HCT116 (cell line): Measurements from ENCODE around the gene TRPM8. TPM values are rescaled to one million over a fixed set of nuclear protein-coding genes. Genes with fewer than 3 reads are reported as not detected.

Experiments
- ATAC-seq: fragments of 200-7000 bp; cut with Tn5 transposase; 2 replicates; pipeline ENCODE4 v1.9.1; 2020; ENCODE audit warnings: mild to moderate bottlenecking, moderate library complexity
- BruUV-seq: library from RNA; stranded (reverse); fragments of 400-500 nt; replicated peaks from 2 replicates; lab custom pipeline; 2021; lab: Mats Ljungman, UMichigan
- CTCF ChIA-PET: fragments of 300-600 bp; sonication (Branson Sonifier 250); formaldehyde crosslinking; loops from one replicate; lab custom pipeline; 2021; ENCODE audit warnings: antibody characterized with exemption; lab: Charles Lee
- POLR2A ChIA-PET: fragments of 300-600, 350-600 bp; sonication (Branson Sonifier 250); formaldehyde crosslinking; loops from one replicate; lab custom pipeline; 2021; ENCODE audit warnings: antibody characterized with exemption; lab: Charles Lee
- RAD21 ChIA-PET, 2 experiments: fragments of 300-600 bp; sonication (Branson Sonifier 250); formaldehyde crosslinking; loops; one replicate each; lab custom pipeline; 2023; ENCODE audit warnings: low total read pairs in 2 of 2; ENCODE audit not compliant: uncharacterized antibody in 2 of 2, unreplicated experiment in 2 of 2, low non-redundant PET in 1 of 2; lab: Charles Lee
- DNase-seq: peaks from one replicate; pipeline ENCODE4 v3.0.0-alpha.2; 2010; ENCODE audit warnings: low read depth, low spot score
- H2AFZ ChIP-seq: fragments of 200-600 bp; shearing (Covaris generic), sonication (generic); 2 replicates; pipeline ENCODE4 v1.6.1; 2017; ENCODE audit warnings: low read depth, mixed run types, mixed read lengths, antibody characterized with exemption, low read length; ENCODE audit not compliant: poor library complexity, severe bottlenecking
- H3K27ac ChIP-seq: 2 replicates; pipeline ENCODE4 v1.5.1; 2012; ENCODE audit warnings: low read depth, low read length
- H3K27me3 ChIP-seq: fragments of 200-600 bp; sonication (generic); 2 replicates; pipeline ENCODE4 v1.6.1; 2016; ENCODE audit warnings: mixed run types, low read length, mixed read lengths; ENCODE audit not compliant: insufficient read depth
- H3K36me3 ChIP-seq, 2 experiments: fragments of 200-500 bp in 1 of 2; fragments of 200-600 bp in 1 of 2; sonication (Bioruptor generic) in 1 of 2; sonication (generic) in 1 of 2; 2 replicates each; pipeline versions ENCODE4 v1.5.1 to v1.6.1; 2014 to 2016; ENCODE audit warnings: low read length in 2 of 2, inconsistent platforms in 1 of 2, mixed read lengths in 1 of 2, mixed run types in 1 of 2; ENCODE audit not compliant: insufficient read depth in 2 of 2, control insufficient read depth in 1 of 2
- H3K4me1 ChIP-seq, 2 experiments: fragments of 200-600 bp in 1 of 2; sonication (generic) in 1 of 2; 2 replicates each; pipeline versions ENCODE4 v1.5.1 to v1.6.1; 2012 to 2017; ENCODE audit warnings: low read length in 2 of 2, inconsistent platforms in 1 of 2, mild to moderate bottlenecking in 1 of 2, mixed read lengths in 1 of 2, mixed run types in 1 of 2, moderate library complexity in 1 of 2; ENCODE audit not compliant: insufficient read depth in 2 of 2, control insufficient read depth in 1 of 2
- H3K4me2 ChIP-seq: fragments of 200-600 bp; sonication (generic); 2 replicates; pipeline ENCODE4 v1.6.1; 2017; ENCODE audit warnings: mixed run types, low read length, mixed read lengths
- H3K4me3 ChIP-seq, 2 experiments: fragments of 200-600 bp in 1 of 2; sonication (generic) in 1 of 2; replicated peaks in 1 of 2; 2 replicates each; pipeline ENCODE4 v1.5.1; 2011 to 2016; ENCODE audit warnings: low read length in 2 of 2, control low read depth in 1 of 2, low read depth in 1 of 2, mild to moderate bottlenecking in 1 of 2, mixed read lengths in 1 of 2, mixed run types in 1 of 2
- H3K79me2 ChIP-seq: fragments of 200-600 bp; sonication (generic); 2 replicates; pipeline ENCODE4 v1.6.1; 2017; ENCODE audit warnings: mild to moderate bottlenecking, mixed run types, low read length, moderate library complexity, mixed read lengths; ENCODE audit not compliant: insufficient read depth
- H3K9ac ChIP-seq: fragments of 200-600 bp; sonication (generic); 2 replicates; pipeline ENCODE4 v1.6.1; 2016; ENCODE audit warnings: low read length, mixed read lengths
- H3K9me2 ChIP-seq: fragments of 200-600 bp; sonication (generic), shearing (Covaris generic); 2 replicates; pipeline ENCODE4 v1.6.1; 2017; ENCODE audit warnings: mixed run types, mild to moderate bottlenecking, moderate library complexity; ENCODE audit not compliant: insufficient read depth
- H3K9me3 ChIP-seq, 2 experiments: fragments of 200-500 bp in 1 of 2; fragments of 200-600 bp in 1 of 2; sonication (Bioruptor generic) in 1 of 2; sonication (generic) in 1 of 2; 2 replicates each; pipeline ENCODE4 v1.6.1; 2014 to 2017; ENCODE audit warnings: low read length in 2 of 2, mixed read lengths in 2 of 2, inconsistent platforms in 1 of 2, low read depth in 1 of 2, mild to moderate bottlenecking in 1 of 2, mixed run types in 1 of 2, moderate library complexity in 1 of 2; ENCODE audit not compliant: control insufficient read depth in 1 of 2, insufficient read depth in 1 of 2
- H4K20me1 ChIP-seq: fragments of 200-600 bp; sonication (generic), shearing (Covaris generic); 2 replicates; pipeline ENCODE4 v1.6.1; 2017; ENCODE audit warnings: mixed run types, mild to moderate bottlenecking, moderate library complexity; ENCODE audit not compliant: insufficient read depth
- CEBPB ChIP-seq: IDR thresholded peaks from 2 replicates; pipeline ENCODE4 v1.6.1; 2012; ENCODE audit warnings: low read depth
- ELF1 ChIP-seq: IDR thresholded peaks from 2 replicates; pipeline ENCODE4 v1.6.1; 2012; ENCODE audit warnings: low read depth, borderline replicate concordance
- EZH2 ChIP-seq: fragments of 200-600 bp; sonication (generic); IDR thresholded peaks from 2 replicates; pipeline ENCODE4 v1.6.1; 2017; ENCODE audit warnings: antibody characterized with exemption, mixed run types
- EZH2phosphoT487 ChIP-seq: fragments of 200-600 bp; IDR thresholded peaks from 2 replicates; pipeline ENCODE4 v1.6.1; 2018; ENCODE audit warnings: antibody characterized with exemption, borderline replicate concordance
- FOSL1 ChIP-seq: IDR thresholded peaks from 2 replicates; pipeline ENCODE4 v1.6.1; 2012; ENCODE audit warnings: low read depth
- JUND ChIP-seq: IDR thresholded peaks from 2 replicates; pipeline ENCODE4 v1.6.1; 2012
- POLR2A ChIP-seq: IDR thresholded peaks from 2 replicates; pipeline ENCODE4 v1.7.0; 2011; ENCODE audit warnings: borderline replicate concordance; ENCODE audit not compliant: insufficient read depth, insufficient read length; ENCODE audit errors: extremely low read depth
- RAD21 ChIP-seq: IDR thresholded peaks from 2 replicates; pipeline ENCODE4 v1.6.1; 2012; ENCODE audit warnings: low read depth, mild to moderate bottlenecking
- SIN3A ChIP-seq: IDR thresholded peaks from 2 replicates; pipeline ENCODE4 v1.6.1; 2012; ENCODE audit warnings: low read depth
- SRF ChIP-seq: IDR thresholded peaks from 2 replicates; pipeline ENCODE4 v1.6.1; 2012; ENCODE audit warnings: low read depth
- TCF7L2 ChIP-seq: IDR thresholded peaks from 2 replicates; pipeline ENCODE4 v1.7.0; 2011; ENCODE audit warnings: borderline replicate concordance, inconsistent platforms; ENCODE audit not compliant: insufficient read depth, insufficient read length; ENCODE audit errors: extremely low read depth
- ZFX ChIP-seq: fragments of 450-650 bp; IDR thresholded peaks from 2 replicates; pipeline ENCODE4 v1.6.1; 2017
- ZNF274 ChIP-seq: fragments of 200-500 bp; sonication (Bioruptor generic); IDR thresholded peaks from 2 replicates; pipeline ENCODE4 v1.6.1; 2014; ENCODE audit warnings: mild to moderate bottlenecking, low read depth, low read length, inconsistent platforms
- intact Hi-C: fragments of 100-400 bp; cut with micrococcal nuclease; formaldehyde crosslinking; loops from 2 replicates; pipeline ENCODE4 v1.10.0; 2022
- total RNA-seq: library from RNA; stranded (reverse); gene quantifications from one replicate; pipeline ENCODE4 v1.2.1, GENCODE V29; 2021; ENCODE audit not compliant: unreplicated experiment
- TF ChIP-seq, protein P1 (sequence below), 3 experiments: fragments of 200-600 bp in 1 of 3; sonication (generic) in 1 of 3; IDR thresholded peaks in 2 of 3; conservative IDR thresholded peaks in 1 of 3; 2 replicates each; pipeline ENCODE4 v1.5.1; 2012 to 2017; ENCODE audit warnings: low read depth in 2 of 3, low read length in 2 of 3, antibody characterized with exemption in 1 of 3, borderline replicate concordance in 1 of 3, control low read depth in 1 of 3, mild to moderate bottlenecking in 1 of 3, mixed read lengths in 1 of 3, mixed run types in 1 of 3, moderate library complexity in 1 of 3; ENCODE audit not compliant: insufficient read depth in 1 of 3
- TF ChIP-seq, protein P2 (sequence below): IDR thresholded peaks from 2 replicates; pipeline ENCODE4 v1.6.1; 2012
- TF ChIP-seq, protein P3 (sequence below): IDR thresholded peaks from 2 replicates; pipeline ENCODE4 v1.6.1; 2012

Gene TRPM8
- total RNA-seq, 1 experiment from 2014 or later, result 0.39 TPM

DNA sequence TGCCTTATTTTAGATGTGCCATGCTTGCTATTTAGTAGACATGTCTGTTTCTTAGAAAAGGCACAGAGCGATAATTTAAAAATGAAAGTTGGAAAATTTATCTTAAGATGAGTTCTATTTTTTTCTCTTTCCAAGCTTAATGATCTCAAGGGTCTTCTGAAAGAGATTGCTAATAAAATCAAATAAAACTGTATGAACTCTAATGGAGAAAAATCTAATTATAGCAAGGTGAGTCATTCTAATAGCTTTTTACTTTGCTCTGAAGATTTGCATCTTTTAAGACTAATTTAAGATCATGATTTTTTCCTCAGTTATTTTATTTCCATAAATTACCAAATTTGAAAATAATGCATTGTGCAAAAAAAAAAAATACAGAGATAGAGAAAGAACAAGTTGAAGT, 97.3 kb downstream of the TRPM8 start:
- H3K27me3 ChIP-seq, result no peaks in the 10 kb centered on the region
- no peaks in the 10 kb centered on the region for H3K9me3 ChIP-seq
- no peaks in the 10 kb centered on the region for H3K36me3 ChIP-seq
- ChIA-PET RAD21 (no interaction called here), POLR2A (no interaction called here), CTCF (no interaction called here)
- H3K9ac ChIP-seq, result no peak overlapping the region
- ATAC-seq (no peak), DNase-seq (no peak)
- H3K27ac ChIP-seq, result no peak overlapping the region
- no peaks in the 10 kb centered on the region for H3K9me2 ChIP-seq
- no TSS peak for BruUV-seq
- intact Hi-C loops, result no loop called here
- H3K4me1 ChIP-seq, result no peaks in the 10 kb centered on the region
- TF ChIP-seq POLR2A (no peak), EZH2 (no peak), CEBPB (no peak), ZNF274 (no peak), SIN3A (no peak), FOSL1 (no peak), ELF1 (no peak)
- TF ChIP-seq, protein P1, sequence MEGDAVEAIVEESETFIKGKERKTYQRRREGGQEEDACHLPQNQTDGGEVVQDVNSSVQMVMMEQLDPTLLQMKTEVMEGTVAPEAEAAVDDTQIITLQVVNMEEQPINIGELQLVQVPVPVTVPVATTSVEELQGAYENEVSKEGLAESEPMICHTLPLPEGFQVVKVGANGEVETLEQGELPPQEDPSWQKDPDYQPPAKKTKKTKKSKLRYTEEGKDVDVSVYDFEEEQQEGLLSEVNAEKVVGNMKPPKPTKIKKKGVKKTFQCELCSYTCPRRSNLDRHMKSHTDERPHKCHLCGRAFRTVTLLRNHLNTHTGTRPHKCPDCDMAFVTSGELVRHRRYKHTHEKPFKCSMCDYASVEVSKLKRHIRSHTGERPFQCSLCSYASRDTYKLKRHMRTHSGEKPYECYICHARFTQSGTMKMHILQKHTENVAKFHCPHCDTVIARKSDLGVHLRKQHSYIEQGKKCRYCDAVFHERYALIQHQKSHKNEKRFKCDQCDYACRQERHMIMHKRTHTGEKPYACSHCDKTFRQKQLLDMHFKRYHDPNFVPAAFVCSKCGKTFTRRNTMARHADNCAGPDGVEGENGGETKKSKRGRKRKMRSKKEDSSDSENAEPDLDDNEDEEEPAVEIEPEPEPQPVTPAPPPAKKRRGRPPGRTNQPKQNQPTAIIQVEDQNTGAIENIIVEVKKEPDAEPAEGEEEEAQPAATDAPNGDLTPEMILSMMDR (IDR thresholded peaks at IDR 0.05 in 2 of 3, conservative IDR thresholded peaks at IDR 0.05 in 1 of 3; ENCODE audit: borderline replicate concordance in 1 of 3, insufficient read depth in 1 of 3, low read depth in 2 of 3, low read length in 2 of 3), result no peak
- TF ChIP-seq, protein P2, sequence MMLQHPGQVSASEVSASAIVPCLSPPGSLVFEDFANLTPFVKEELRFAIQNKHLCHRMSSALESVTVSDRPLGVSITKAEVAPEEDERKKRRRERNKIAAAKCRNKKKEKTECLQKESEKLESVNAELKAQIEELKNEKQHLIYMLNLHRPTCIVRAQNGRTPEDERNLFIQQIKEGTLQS, result no peak
- H3K4me3 ChIP-seq, result no peak overlapping the region
- no peak overlapping the region for H2AFZ ChIP-seq
- H3K4me2 ChIP-seq, result no peak overlapping the region
- no peaks in the 10 kb centered on the region for H4K20me1 ChIP-seq
- no peaks in the 10 kb centered on the region for H3K79me2 ChIP-seq

DNA sequence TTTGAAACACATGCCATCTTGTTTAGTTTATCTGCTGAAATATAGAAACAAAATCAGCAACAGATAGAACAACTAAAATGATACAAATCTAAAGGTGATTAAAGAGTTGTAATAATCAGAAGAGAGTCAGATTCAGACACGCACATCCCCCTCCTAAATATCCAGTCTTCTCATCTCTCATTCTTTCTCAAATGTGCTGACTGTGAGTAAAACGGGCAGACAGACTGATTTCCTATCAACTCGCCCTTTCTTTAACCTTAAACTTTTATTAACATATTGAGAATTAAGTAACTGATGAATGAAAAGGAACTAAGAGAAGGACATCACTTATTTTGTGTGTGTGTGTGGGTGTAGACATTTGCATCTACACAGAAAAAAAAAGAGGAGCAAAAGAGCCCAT, 98.7 kb downstream of the TRPM8 start:
- no peak for DNase-seq
- Histone ChIP-seq H2AFZ (no peak overlapping the region), H3K4me3 (no peak overlapping the region), H3K9ac (no peak overlapping the region), H3K36me3 (no peaks in the 10 kb centered on the region), H3K79me2 (no peaks in the 10 kb centered on the region), H3K4me1 (no peaks in the 10 kb centered on the region), H3K9me3 (no peaks in the 10 kb centered on the region), H3K9me2 (no peaks in the 10 kb centered on the region), H3K27ac (no peak overlapping the region), H4K20me1 (no peaks in the 10 kb centered on the region), H3K27me3 (no peaks in the 10 kb centered on the region), H3K4me2 (no peak overlapping the region)
- intact Hi-C loops, result no loop called here
- POLR2A ChIA-PET, result no interaction called here
- CTCF ChIA-PET, result no interaction called here
- no peak for ATAC-seq
- RAD21 ChIA-PET, result no interaction called here
- no TSS peak for BruUV-seq
- TF ChIP-seq EZH2, result no peak
- TF ChIP-seq, protein P1 (IDR thresholded peaks at IDR 0.05 in 2 of 3, conservative IDR thresholded peaks at IDR 0.05 in 1 of 3; ENCODE audit: borderline replicate concordance in 1 of 3, insufficient read depth in 1 of 3, low read depth in 2 of 3, low read length in 2 of 3), result no peak
- TF ChIP-seq RAD21, result no peak
- TF ChIP-seq, protein P2, result no peak
- TF ChIP-seq FOSL1, result no peak
- TF ChIP-seq JUND, result no peak
- no peak for TF ChIP-seq EZH2phosphoT487
- TF ChIP-seq ZFX, result no peak
- TF ChIP-seq ELF1, result no peak
- no peak for TF ChIP-seq TCF7L2
- TF ChIP-seq SRF, result no peak
- TF ChIP-seq, protein P3, sequence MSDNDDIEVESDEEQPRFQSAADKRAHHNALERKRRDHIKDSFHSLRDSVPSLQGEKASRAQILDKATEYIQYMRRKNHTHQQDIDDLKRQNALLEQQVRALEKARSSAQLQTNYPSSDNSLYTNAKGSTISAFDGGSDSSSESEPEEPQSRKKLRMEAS, result no peak
- TF ChIP-seq SIN3A, result no peak
